ENCODE measurements around the gene FBXL2.

DNA sequence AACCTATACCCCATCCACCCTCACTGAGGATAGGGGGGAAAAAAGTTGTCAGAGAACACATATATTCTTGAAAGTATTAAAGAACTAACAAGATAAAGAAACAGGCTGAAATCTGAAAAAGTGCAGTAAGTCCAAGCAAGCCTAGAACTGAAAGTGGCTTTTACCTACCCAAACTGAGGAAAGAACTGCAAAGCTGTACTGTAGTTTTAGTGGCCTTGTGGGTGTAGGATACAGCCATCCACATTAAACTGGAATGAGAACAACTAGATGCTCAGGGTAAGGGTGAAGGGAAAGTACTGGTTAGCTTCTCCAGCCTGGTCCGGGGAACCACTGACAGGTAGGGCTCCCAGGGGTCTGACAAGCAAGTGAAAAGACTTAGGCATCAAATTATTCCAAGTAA, 152.8 kb downstream of the FBXL2 start:
- TF ChIP-seq, protein P1, sequence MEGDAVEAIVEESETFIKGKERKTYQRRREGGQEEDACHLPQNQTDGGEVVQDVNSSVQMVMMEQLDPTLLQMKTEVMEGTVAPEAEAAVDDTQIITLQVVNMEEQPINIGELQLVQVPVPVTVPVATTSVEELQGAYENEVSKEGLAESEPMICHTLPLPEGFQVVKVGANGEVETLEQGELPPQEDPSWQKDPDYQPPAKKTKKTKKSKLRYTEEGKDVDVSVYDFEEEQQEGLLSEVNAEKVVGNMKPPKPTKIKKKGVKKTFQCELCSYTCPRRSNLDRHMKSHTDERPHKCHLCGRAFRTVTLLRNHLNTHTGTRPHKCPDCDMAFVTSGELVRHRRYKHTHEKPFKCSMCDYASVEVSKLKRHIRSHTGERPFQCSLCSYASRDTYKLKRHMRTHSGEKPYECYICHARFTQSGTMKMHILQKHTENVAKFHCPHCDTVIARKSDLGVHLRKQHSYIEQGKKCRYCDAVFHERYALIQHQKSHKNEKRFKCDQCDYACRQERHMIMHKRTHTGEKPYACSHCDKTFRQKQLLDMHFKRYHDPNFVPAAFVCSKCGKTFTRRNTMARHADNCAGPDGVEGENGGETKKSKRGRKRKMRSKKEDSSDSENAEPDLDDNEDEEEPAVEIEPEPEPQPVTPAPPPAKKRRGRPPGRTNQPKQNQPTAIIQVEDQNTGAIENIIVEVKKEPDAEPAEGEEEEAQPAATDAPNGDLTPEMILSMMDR (IDR thresholded peaks at IDR 0.05; ENCODE audit: insufficient read depth, low read depth, low read length), result no peak
- TF ChIP-seq EZH2 (IDR thresholded peaks at IDR 0.05; ENCODE audit: insufficient read depth, low read length), result no peak

Data from astrocyte (in vitro differentiated cells and primary cell).